Omental fat pad (tissue), 4 donors: ENCODE results near the gene DNASE2. TPM values are rescaled to one million over a fixed set of nuclear protein-coding genes. Genes with fewer than 3 reads are reported as not detected.

Experiments used
- ATAC-seq: fragments of 150-250 bp; one replicate; pipeline ENCODE4 v1.9.1; 2016; ENCODE audit warnings: mild to moderate bottlenecking, moderate library complexity; ENCODE audit not compliant: low FRiP score
- DNase-seq: peaks from one replicate; pipeline ENCODE4 v3.0.0-alpha.2; 2019; ENCODE audit warnings: low spot score
- total RNA-seq, 4 donors: library from RNA; depleted of rRNA; stranded (reverse); fragments of >200 nt; gene quantifications; one replicate each; pipeline ENCODE4 v1.1.0, GENCODE V29; 2016
- TF ChIP-seq, protein P1 (sequence below), 3 donors: fragments of 450-650 bp; IDR thresholded peaks; one replicate each; pipeline ENCODE4 v1.5.1; 2016 to 2017; ENCODE audit warnings: antibody characterized with exemption in 3 of 3, mild to moderate bottlenecking in 3 of 3, moderate library complexity in 2 of 3

The DNASE2 gene
- total RNA-seq, 4 donors from 2014 or later: 24.6 to 36.9 (median 28.4) TPM

DNA sequence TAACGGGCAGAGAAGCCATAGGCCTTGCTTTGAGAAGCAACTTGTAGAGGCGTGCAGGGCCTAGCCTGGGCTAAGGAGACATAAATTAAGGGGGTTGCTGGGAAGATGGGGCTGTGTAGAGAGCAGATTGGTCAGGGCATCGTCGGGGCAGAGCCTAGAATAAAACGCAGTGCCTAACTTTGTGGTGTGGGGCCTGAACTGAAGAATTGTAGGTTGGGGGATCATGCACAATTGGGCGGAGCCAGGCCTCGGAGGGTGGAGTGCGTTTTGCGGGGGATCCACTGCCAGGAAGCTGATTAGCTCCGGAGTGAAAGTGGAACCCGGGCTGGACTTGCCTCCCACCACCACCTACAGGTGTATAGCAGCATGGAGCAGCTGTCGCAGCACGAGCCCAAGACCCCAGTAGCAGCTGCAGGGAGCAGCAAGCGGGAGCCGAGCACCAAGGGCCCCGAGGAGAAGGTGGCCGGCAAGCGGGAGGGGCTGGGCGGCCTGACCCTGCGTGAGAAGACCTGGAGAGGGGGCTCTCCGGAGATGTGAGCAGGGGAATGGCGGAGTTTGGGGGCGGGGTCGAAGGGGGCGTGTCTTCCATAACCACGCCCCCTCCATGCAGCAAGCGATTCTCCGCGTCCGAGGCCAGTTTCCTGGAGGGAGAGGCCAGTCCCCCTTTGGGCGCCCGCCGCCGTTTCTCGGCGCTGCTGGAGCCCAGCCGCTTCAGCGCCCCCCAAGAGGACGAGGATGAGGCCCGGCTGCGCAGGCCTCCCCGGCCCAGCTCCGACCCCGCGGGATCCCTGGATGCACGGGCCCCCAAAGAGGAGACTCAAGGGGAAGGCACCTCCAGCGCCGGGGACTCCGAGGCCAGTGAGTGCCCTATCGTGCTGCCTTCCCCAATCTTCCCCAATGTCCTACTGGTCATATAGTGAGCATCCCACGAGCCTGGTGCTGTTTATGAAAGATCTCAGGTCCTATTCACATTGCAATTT is 13.8 kb downstream of the DNASE2 start:
- peak; percentile 29 for ATAC-seq

DNA sequence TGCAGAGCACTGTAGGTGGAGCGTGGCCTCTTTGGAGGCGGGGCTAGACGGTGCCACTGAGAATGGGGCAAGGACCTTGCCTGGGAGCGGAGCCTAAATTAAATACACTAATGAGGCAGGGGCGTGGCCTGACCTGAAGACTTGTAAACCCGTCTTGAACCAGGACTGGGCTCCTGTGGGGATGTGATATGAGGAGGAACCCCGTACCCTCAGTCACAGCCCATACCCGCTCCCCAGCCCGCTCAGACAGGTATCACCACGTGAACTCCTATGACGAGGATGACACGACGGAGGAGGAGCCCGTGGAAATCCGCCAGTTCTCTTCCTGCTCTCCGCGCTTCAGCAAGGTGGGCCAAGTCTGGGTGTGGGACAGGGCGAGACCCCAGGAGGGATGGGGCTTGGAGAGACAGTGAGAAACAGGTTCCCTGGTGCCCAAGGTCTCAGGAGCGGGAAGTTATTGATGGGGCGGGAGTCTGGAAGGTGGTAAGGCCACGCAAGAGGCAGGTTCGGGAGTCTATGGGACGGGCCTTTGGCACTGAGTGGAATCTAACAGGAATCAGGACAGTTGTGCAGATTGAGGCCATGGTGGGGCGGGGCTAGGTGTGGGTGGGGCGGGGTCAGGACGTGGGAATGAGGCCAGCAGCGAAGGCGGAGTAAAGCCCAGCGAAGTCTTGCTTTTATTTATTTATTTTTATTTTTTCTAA is 14.7 kb downstream of the DNASE2 start:
- TF ChIP-seq, protein P1, sequence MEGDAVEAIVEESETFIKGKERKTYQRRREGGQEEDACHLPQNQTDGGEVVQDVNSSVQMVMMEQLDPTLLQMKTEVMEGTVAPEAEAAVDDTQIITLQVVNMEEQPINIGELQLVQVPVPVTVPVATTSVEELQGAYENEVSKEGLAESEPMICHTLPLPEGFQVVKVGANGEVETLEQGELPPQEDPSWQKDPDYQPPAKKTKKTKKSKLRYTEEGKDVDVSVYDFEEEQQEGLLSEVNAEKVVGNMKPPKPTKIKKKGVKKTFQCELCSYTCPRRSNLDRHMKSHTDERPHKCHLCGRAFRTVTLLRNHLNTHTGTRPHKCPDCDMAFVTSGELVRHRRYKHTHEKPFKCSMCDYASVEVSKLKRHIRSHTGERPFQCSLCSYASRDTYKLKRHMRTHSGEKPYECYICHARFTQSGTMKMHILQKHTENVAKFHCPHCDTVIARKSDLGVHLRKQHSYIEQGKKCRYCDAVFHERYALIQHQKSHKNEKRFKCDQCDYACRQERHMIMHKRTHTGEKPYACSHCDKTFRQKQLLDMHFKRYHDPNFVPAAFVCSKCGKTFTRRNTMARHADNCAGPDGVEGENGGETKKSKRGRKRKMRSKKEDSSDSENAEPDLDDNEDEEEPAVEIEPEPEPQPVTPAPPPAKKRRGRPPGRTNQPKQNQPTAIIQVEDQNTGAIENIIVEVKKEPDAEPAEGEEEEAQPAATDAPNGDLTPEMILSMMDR (IDR thresholded peaks at IDR 0.05): no peak
- ATAC-seq (no peak), DNase-seq (no peak)

More for the DNA sequence above, 13.8 kb downstream of the DNASE2 start:
- TF ChIP-seq, protein P1 (IDR thresholded peaks at IDR 0.05): no peak
- DNase-seq: no peak

DNA sequence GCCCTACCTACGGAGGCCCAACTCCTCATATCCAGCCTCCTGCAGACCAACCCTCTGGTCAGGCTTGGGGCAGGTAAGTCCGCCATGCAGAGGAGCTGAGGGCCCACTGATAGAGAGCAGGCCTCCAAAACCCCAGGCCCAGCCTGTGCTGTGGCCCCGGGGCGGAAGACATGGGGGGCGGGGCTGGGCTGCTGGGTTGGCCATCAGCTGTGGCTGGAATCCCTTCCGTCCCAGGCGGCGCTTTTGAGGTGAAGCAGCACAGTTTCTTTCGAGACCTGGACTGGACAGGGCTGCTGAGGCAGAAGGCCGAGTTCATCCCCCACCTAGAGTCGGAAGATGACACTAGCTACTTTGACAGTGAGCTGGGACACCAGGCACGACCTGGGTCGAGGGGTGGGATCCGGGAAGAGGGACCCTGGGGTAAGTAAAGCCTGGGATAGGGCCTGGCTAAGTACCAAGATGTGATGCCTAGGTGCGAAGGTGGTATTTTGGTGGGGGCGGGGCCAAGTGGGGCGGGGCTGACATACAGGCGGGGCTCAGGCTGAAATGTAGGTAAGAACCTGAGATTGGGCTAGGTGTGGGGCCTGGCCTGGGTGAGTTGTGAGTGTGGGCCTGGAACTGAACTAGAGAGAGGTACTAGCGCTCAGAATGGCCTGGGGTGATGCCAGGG is 15.4 kb downstream of the DNASE2 start:
- DNase-seq (no peak), ATAC-seq (no peak)
- TF ChIP-seq, protein P1 (IDR thresholded peaks at IDR 0.05): no peak

DNA sequence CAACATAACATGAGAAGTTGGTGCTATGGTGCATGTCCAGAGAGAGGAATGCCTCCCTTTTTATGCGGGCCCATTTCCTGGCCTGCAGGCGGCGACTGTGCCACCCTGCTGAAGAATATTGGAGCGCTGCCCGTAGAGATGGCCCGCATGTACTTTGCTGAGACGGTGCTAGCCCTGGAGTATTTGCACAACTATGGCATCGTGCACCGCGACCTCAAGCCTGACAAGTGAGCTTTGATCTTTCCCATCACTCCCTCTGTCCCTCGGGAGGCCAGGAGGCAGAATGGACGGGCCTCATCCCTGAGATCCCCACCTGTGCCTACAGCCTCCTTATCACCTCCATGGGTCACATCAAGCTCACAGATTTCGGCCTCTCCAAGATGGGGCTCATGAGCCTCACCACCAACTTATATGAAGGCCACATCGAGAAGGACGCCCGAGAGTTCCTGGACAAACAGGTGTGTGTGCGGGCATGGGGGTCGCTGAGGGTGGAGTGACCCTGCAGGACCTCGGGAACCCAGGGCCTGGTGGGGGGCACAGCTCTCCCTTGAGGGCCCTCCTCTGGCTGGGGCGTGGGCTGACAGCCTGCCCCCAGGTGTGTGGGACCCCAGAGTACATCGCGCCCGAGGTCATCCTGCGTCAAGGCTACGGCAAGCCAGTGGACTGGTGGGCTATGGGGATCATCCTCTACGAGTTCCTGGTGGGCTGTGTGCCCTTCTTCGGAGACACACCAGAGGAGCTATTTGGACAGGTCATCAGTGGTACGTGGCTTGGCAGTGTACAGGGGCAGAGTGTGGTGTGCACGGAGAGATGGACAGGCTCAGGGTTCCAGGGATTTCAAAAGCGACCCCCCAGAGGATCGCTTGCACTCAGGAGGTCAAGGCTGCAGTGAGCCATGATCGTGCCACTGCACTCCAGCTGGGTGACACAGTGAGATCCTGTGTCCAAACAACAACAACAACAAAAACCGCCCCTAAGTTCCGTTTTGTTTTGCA is 16.2 kb downstream of the DNASE2 start:
- ATAC-seq: no peak
- TF ChIP-seq, protein P1 (IDR thresholded peaks at IDR 0.05): no peak

DNA sequence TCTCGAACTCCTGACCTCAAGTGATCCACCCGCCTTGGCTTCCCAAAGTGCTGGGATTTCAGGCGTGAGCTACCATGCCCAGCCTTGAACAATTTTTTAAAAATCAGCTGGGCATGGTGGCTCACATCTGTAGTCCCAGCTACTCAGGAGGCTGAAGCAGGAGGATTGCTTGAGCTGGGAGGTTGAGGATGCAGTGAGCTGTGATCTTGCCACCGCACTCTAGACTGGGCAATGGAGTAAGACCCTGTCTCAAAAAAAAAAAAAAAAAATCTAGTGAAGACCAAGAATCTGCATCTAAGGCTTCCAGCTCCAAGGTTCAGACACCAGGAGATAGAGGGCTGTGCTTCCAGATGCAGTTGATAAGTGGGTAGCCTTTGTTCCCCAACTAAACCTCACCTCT is 17.1 kb downstream of the DNASE2 start:
- DNase-seq: no peak
- no peak for ATAC-seq
- TF ChIP-seq, protein P1 (IDR thresholded peaks at IDR 0.05): no peak

More for the DNA sequence above, 16.2 kb downstream of the DNASE2 start:
- DNase-seq: no peak

DNA sequence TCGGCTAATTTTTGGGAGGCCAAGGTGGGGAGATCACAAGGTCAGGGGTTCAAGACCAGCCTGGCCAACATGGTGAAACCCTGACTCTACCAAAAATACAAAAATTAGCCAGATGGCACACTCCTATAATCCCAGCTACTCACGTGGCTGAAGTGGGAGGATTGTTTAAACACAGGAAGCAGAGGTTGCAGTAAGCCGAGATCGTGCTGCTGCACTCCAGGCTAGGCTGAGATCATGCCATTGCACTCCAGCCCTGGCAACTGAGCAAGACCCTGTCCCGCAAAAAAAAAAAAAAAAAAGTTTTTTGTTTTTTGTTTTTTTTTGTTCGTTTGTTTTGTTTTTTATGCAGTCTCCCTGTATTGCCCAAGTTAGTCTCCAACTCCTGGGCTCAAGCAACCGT is 21.7 kb downstream of the DNASE2 start:
- DNase-seq: no peak
- no peak for ATAC-seq
- TF ChIP-seq, protein P1 (IDR thresholded peaks at IDR 0.05): no peak
